Suprapubic skin (tissue), 3 donors: Measurements from ENCODE around the gene GNL3.

ENCODE experiments used
- POLR2A ChIP-seq, 2 donors: fragments of 450-650 bp; IDR thresholded peaks; one replicate each; pipeline ENCODE4 v1.6.1; 2017; ENCODE audit warnings: antibody characterized with exemption in 2 of 2, mild to moderate bottlenecking in 2 of 2, moderate library complexity in 2 of 2
- TF ChIP-seq, protein P1 (sequence below), 2 donors: fragments of 200-600 bp in 1 of 2; fragments of 450-650 bp in 1 of 2; sonication (generic) in 1 of 2; IDR thresholded peaks; one replicate each; pipeline ENCODE4 v1.5.1; 2016 to 2019; ENCODE audit warnings: antibody characterized with exemption in 2 of 2, mild to moderate bottlenecking in 1 of 2, moderate library complexity in 1 of 2

DNA sequence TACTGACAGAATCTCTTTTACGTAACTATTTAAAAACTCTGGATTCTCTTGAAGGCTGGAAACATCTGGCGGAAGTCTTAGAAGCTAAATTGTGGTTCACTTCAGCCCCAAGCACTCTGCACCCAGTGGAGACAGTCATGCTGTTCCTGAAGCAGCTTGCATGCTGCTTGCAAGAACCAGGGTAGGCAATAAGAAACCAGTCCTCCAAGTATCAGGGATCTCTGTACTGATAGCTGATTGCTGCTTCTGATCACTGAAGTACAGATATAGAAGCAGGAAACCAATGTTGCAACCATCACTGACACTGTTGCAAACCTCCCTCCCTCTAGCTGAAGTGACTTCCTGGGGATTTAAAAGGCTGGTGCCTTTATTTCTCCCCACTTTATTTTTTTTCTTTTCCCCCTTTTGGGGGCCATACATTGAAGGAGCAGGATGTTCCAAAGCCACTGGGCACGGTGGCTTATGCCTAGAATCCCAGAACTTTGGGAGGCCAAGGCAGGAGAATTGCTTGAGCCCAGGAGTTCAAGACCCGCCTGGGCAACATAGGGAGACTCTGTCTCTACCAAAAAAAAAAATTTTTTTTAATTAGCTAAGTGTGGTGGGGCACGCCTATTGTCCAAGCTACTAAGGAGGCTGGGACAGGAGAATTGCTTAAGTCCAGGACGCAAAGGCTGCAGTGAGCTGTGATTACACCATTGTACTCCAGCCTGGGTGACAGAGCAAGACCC, 35.3 kb downstream of the GNL3 start:
- TF ChIP-seq, protein P1, sequence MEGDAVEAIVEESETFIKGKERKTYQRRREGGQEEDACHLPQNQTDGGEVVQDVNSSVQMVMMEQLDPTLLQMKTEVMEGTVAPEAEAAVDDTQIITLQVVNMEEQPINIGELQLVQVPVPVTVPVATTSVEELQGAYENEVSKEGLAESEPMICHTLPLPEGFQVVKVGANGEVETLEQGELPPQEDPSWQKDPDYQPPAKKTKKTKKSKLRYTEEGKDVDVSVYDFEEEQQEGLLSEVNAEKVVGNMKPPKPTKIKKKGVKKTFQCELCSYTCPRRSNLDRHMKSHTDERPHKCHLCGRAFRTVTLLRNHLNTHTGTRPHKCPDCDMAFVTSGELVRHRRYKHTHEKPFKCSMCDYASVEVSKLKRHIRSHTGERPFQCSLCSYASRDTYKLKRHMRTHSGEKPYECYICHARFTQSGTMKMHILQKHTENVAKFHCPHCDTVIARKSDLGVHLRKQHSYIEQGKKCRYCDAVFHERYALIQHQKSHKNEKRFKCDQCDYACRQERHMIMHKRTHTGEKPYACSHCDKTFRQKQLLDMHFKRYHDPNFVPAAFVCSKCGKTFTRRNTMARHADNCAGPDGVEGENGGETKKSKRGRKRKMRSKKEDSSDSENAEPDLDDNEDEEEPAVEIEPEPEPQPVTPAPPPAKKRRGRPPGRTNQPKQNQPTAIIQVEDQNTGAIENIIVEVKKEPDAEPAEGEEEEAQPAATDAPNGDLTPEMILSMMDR (IDR thresholded peaks at IDR 0.05) = no peak
- no peak for TF ChIP-seq POLR2A (IDR thresholded peaks at IDR 0.05)
